GM12892 (cell line): ENCODE measurements around the gene SYK.
"Not testable (repeated sequence)": the region's sequence is repeated elsewhere in the genome, so short reads cannot be mapped to it uniquely, and the experiment has no call there.

Experiments
- DNase-seq: peaks from one replicate; pipeline ENCODE4 v3.0.0; 2011; ENCODE audit not compliant: insufficient read length
- FAIRE-seq: peaks from 2 replicates; lab custom pipeline; 2011; peaks lifted over from hg19 to GRCh38; lab: Jason Lieb, UNC
- POLR2A ChIP-seq: IDR thresholded peaks from 2 replicates; pipeline ENCODE4 v1.6.1; 2011; ENCODE audit warnings: low read depth, low read length, control low read depth
- POLR2AphosphoS5 ChIP-seq: IDR thresholded peaks from 2 replicates; pipeline ENCODE4 v1.6.1; 2011; ENCODE audit warnings: low read depth, low read length, control low read depth
- TAF1 ChIP-seq: IDR thresholded peaks from 2 replicates; pipeline ENCODE4 v1.6.1; 2011; ENCODE audit warnings: low read depth, mild to moderate bottlenecking, control low read depth, low read length, borderline replicate concordance

SYK gene

DNA sequence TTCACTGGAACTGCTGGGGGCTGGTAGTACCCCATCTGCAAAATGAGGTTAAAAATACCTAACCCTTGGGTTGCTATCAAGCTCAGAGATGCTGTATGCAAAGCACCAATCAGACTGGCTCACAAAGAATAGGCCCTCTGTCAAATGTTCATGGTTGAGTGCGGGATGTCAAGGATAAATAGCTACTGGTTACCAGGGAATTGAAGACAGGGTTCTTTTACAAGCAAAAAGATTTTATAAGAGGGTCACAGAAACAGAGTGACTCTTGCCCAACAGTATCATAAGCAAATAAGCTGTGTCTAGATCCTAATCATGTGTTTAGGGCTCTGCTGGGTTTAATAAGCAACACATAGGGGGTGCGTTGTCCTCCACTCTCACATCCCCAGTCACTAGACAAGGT is 11.9 kb downstream of the SYK start:
- DNase-seq (no peak), FAIRE-seq (peak; percentile 60)
- TF ChIP-seq TAF1 (no peak), POLR2A (no peak), POLR2AphosphoS5 (no peak)

DNA sequence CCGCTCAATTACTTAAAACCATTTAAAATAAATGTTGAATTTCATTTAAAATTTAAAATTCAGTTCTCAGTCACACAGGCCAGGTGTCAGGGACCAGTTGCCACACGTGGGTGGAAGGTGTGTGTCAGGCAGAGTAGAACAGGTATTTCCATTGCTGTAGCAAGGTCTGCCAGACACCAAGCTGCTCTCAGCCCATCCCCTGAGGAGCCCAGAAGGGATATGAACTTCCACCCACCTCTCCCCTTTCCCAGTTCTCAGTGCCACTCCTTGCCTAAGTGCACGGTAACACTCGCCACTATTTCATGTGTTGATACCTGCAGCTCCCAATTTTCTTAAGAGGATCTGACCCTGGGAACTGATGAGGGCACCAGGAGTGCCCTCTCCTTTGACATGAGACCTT is 12.7 kb downstream of the SYK start:
- TF ChIP-seq POLR2AphosphoS5 (no peak), TAF1 (no peak), POLR2A (no peak)
- FAIRE-seq (no peak), DNase-seq (no peak)

DNA sequence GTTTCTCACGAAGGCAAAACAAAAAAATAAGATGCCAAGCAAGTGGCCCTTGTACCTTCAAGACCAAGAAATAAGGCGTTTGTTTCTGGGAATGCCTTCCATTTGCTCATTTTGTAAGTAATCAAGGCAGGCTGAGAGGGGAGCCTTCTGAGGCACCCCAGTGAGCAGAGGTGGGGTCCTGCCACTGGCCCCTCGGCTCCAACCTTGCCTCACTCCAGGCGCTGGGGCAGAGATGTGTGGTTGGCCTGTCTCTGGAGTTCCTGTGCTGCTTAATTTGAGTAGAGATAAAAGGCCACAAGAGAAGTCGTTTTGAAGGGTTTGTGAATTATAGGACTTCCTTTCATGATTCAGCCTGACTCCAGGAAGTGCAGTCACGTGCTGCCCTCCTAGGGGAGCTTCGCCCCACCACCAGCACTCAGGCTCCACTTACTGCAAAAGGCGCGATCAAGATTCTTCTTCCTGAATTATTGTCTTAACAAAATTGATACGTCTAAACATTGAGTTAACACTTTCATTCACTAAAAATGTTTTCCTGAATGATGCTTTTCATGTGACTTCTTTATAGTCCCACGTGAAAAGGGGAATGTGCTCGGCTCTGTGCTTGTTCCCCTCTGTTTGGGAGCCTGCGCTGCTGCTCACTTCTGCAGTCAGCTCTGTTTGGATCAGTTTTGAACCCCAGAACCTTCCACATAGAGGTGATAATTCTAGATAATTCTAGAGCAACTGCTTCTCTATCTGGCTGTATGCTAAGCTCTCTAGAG is 13.7 kb downstream of the SYK start:
- DNase-seq: no peak
- TF ChIP-seq POLR2A: no peak
- no peak for TF ChIP-seq TAF1
- no peak for TF ChIP-seq POLR2AphosphoS5
- FAIRE-seq: peak; percentile 87

- DNase-seq (no peak), FAIRE-seq (peak; percentile 73)
- no peak for TF ChIP-seq POLR2A
- TF ChIP-seq TAF1: no peak
- no peak for TF ChIP-seq POLR2AphosphoS5
Measured at GRCh38 chr9:90815944-90816357, 14.3 kb downstream of the SYK start.

DNA sequence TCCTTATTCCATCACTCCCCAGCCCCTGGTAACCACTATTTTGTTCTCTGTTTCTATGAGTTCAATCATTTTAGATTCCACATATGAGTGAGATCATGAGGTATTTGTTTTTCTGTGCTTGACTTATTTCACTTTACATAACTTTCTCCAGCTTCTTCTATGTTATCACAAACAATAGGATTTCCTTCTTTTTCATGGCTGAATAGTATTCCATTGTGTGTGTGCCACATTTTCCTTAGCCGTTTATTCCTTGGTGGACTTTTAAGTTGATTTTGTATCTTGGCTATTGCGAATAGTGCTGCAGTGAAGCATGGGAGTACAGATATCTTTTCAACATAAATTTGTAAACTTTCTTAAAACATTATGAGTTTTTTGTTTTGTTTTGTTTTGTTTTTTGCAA is 15.1 kb downstream of the SYK start:
- no peak for DNase-seq
- peak; percentile 72 for FAIRE-seq
- TF ChIP-seq TAF1 (no peak), POLR2A (no peak)

DNA sequence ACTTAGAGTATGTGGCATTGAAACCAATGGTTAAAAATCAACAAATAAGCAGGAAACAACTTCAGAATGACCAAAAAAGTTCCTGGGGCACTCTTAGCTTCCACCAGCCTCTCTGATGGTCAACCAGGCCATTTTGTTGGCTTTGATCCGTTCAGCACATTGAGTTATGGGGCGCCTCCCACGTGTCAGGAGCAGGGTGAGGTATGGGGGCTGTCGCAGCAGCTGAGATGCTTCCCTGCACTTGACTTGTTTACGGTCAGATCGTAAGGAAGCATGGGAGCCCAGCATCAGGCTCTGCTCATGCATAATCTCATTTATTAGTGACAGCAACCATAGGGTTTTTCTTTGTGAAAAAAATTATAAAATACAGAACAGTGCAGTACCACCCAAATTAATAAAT is 16.7 kb downstream of the SYK start:
- DNase-seq: no peak
- no peak for TF ChIP-seq TAF1
- TF ChIP-seq POLR2A: no peak
- TF ChIP-seq POLR2AphosphoS5: no peak
- FAIRE-seq: no peak

- not testable (repeated sequence) for FAIRE-seq, DNase-seq
Measured at GRCh38 chr9:90820406-90820805, 18.8 kb downstream of the SYK start.

DNA sequence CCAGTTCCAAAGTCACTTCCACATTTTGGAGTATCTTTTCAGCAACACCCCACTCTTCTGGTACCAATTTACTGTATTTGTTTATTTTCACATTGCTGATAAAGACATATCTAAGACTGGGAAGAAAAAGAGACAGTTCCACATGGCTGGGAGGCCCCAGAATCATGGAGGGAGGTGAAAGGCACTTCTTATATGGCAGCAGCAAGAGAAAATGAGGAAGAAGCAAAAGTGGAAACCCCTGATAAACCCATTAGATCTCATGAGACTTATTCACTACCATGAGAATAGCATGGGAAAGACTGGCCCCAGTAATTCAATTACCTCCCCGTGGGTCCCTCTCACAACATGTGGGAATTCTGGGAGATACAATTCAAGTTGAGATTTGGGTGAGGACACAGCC is 19.6 kb downstream of the SYK start:
- not testable (repeated sequence) for DNase-seq, FAIRE-seq

GRCh38 chr9:90821697-90822096 is 20.1 kb downstream of the SYK start:
- FAIRE-seq (no peak), DNase-seq (no peak)
- TF ChIP-seq POLR2A (no peak), POLR2AphosphoS5 (no peak), TAF1 (no peak)

DNA sequence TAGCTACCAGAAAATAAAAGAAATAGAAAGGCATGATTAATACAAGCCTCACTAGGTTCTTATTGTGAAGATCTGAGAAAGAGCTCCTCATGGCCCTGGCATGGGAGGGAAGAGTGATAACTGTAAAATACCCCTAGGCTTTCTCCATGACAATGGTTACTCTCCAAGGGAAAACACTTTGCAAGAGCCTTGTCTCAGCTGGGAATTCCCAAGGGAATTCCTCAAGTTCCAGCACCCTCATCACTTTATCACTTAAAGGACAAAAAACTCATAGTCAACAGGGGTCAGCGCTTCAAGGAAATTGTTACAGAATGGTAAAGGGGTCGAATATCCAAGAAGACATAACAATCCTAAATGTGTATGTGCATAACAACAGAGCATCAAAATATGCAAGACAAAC is 21.2 kb downstream of the SYK start:
- FAIRE-seq: peak; percentile 74
- no peak for TF ChIP-seq POLR2A
- TF ChIP-seq TAF1: no peak

DNA sequence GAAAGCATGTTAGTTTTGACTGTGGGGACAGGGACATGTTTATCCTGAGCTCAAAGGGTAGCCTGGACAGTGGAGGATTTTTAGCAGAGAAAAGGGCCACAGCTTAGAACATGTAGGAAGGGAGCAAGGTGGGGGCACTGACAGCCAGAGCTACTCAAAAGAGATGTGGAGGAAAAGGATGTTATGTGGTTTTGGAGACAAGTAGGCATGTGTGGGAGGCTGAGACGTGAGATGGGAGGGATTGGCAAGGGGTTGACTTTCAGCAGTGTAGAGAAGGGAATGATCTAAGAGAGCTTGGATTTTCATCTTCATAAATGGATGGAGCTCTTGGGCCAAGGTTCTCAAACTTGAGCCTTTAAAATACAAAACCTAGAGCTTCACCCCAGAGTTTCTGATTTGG is 24.0 kb downstream of the SYK start:
- TF ChIP-seq TAF1: no peak
- TF ChIP-seq POLR2A: no peak
- no peak for TF ChIP-seq POLR2AphosphoS5
- FAIRE-seq (no peak), DNase-seq (no peak)

More for the DNA sequence above, 21.2 kb downstream of the SYK start:
- DNase-seq: no peak

DNA sequence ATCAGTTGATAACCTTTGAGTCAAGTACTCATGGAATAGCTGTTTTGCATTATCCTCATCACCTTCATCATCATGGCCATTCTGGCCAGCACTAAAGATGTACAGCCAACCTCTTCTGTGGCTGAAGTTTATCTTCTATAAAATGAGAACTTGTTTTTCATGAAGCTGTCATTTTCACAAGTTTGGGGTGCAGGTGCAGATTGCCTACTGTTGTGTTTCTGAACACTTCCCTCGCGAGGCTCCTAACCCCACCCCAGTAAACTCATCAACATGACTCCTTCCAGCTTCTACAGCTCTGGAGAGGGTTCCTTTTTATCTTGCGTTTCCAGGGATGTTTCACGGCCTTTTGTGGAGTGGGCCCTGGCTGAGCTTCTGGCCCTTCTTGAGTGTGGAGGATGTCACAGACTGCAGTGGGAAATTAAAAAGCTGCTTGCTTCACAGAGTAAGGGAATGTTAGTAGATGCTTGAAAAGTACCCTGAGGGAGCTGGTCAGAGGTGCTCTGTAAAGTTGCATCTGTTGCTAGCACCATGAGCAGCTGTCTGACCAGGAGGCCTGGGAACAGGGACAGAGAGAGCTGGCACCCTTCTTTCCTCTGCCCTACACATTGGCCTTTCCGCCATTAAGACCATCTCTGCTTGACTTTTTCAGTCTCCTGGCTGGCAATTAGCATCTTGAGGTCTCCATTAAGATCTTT is 24.9 kb downstream of the SYK start:
- TF ChIP-seq POLR2A: no peak
- TF ChIP-seq POLR2AphosphoS5: no peak
- no peak for TF ChIP-seq TAF1
- no peak for FAIRE-seq
- no peak for DNase-seq
